ENCODE measurements around the gene CARD18. TPM values are rescaled to one million over a fixed set of nuclear protein-coding genes. Genes with fewer than 3 reads are reported as not detected.

Gene CARD18
- total RNA-seq, 4 donors from 2014 or later = not detected

GRCh38 chr11:105092256-105093239, 47.0 kb downstream of the CARD18 start:
- Histone ChIP-seq H3K9me3 (no peaks in the 10 kb centered on the region), H3K36me3 (no peaks in the 10 kb centered on the region), H3K4me1 (no peaks in the 10 kb centered on the region), H3K27me3 (no peaks in the 10 kb centered on the region), H3K4me3 (no peak overlapping the region), H3K27ac (no peak overlapping the region)
- in situ Hi-C loops (cut with MboI; ENCODE audit: low pct_ligation_motif_present in 1 of 4, low pct_unique_long_range_greater_than_20kb in 1 of 4, low sequenced_read_pairs in 3 of 4) = no loop called here
- intact Hi-C loops (cut with DNase I; ENCODE audit: low total_unique reads) = no loop called here
- 65 to 66% methylated on average over 8 to 9 of the region's 9 CpGs for WGBS, 2 donors (ENCODE audit: low coverage in 1 of 2)
- no peak for DNase-seq
- TF ChIP-seq CTCF (IDR thresholded peaks at IDR 0.05) = no peak
- no peak for TF ChIP-seq POLR2AphosphoS5 (IDR thresholded peaks at IDR 0.05)
- TF ChIP-seq EP300 (IDR thresholded peaks at IDR 0.05; ENCODE audit: low read depth) = no peak
- TF ChIP-seq POLR2A (IDR thresholded peaks at IDR 0.05) = no peak

Other genes starting within 250 kb of the CARD18 start
- gene CASP12, start 241.3 kb downstream of the CARD18 start, total RNA-seq = 1 to 10 TPM in 1 of 4 donors, under 1 TPM in 1, not detected in 2; 0.27 to 1.9 TPM
- 10 to 100 TPM; 36.4 to 86.3 (median 49.8) TPM for gene CASP4, start 171.2 kb downstream of the CARD18 start, total RNA-seq
- gene CASP5, start 116.6 kb downstream of the CARD18 start, total RNA-seq = 10 to 100 TPM; 27.2 to 63.1 (median 38.0) TPM
- 10 to 100 TPM in 3 of 4 donors, 1 to 10 TPM in 1; 8.2 to 41.9 (median 16.6) TPM for gene CASP1, start 104.6 kb downstream of the CARD18 start, total RNA-seq
- 10 to 100 TPM in 2 of 4 donors, 1 to 10 TPM in 1, not detected in 1; 8.0 to 34.0 (median 28.4) TPM for gene CARD16, start 94.4 kb downstream of the CARD18 start, total RNA-seq